HG02943 (cell line): ENCODE results near the gene CLDN2.
"Not testable (repeated sequence)": the region's sequence is repeated elsewhere in the genome, so short reads cannot be mapped to it uniquely, and the experiment has no call there.

Source experiments
- ATAC-seq: cut with Tn5 transposase; IDR thresholded peaks from one replicate; pipeline ENCODE4 v1.9.1; 2021; ENCODE audit warnings: mild to moderate bottlenecking, low read depth, moderate library complexity; ENCODE audit not compliant: unreplicated experiment

The CLDN2 gene

GRCh38 chrX:106955004-106955772 is 35.0 kb downstream of the CLDN2 start:
- ATAC-seq = no peak

GRCh38 chrX:106957856-106958255 is 37.7 kb downstream of the CLDN2 start:
- no peak for ATAC-seq

- no peak for ATAC-seq
Measured at GRCh38 chrX:106959901-106960300, 39.7 kb downstream of the CLDN2 start.

- ATAC-seq = no peak
Measured at GRCh38 chrX:106963111-106963510, 42.9 kb downstream of the CLDN2 start.

DNA sequence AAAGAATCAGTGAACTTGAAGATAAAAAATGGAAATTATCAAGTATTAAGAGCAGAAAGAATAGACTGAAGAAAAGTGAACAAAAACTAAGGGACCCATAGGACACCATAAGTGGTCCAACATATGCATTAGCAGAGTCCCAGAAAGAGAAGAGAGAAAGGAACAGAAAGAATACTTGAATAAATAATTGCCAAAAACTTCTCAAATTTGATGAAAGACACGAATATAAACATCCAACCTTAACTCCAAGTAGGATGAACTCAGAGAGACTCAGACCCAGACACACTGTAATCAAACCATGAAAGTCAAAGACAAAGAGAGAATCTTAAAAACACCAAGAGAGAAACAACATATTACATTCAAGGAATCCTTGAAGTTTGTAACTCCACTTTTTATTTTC is 44.1 kb downstream of the CLDN2 start:
- ATAC-seq = no peak

DNA sequence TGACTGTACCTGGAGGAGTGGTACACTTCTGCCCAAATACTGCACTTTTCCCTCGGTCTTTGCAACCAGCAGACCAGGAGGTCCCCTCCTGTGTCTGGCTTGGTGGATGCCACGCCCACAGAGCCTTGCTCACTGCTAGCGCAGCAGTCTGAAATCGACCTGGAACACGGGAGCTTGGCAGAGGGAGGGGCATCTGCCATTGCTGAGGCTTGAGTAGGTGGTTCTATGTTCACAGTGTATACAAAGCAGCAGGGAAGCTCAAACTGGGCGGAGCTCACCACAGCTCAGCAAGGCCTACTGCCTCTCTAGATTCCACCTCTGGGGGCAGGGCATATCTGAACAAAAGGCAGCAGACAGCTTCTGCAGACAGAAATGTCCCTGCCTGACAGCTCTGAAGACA is 46.3 kb downstream of the CLDN2 start:
- not testable (repeated sequence) for ATAC-seq

GRCh38 chrX:106972896-106973295 is 52.7 kb downstream of the CLDN2 start:
- no peak for ATAC-seq

- no peak for ATAC-seq
Measured at GRCh38 chrX:106973433-106974149, 53.4 kb downstream of the CLDN2 start.

DNA sequence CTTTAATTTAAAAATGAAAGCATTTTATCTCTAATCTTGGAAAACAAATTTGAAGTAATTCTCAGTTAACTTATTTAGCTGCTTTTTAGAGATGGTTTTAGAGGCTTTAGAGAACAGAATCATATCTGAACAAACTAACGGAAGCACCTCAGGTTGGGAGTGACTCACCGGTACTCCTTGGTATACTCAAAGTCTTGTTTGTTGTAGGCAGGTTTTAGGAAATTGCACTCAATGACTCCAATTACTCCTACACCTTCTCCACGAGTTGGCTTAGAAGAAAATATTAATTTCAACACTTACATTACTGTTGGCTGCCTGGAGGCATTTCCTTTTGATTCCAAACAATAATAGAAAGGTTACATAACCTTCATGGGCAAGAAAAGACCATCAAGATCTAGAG is 56.2 kb downstream of the CLDN2 start:
- no peak for ATAC-seq
